B cell (primary cell): ENCODE measurements around the gene ZNF688.
A peak's percentile ranks its signal among the peaks of the same experiment; 100 is the strongest.

Experiments
- EZH2 ChIP-seq: IDR thresholded peaks from 2 replicates; pipeline ENCODE4 v1.6.1; 2012; ENCODE audit warnings: borderline replicate concordance, low read depth, mild to moderate bottlenecking, moderate library complexity, low read length; ENCODE audit not compliant: insufficient read depth, poor library complexity, severe bottlenecking
- TF ChIP-seq, protein P1 (sequence below): fragments of 200-600 bp; IDR thresholded peaks from one replicate; pipeline ENCODE4 v1.8.0; 2022; ENCODE audit warnings: antibody characterized with exemption, mild to moderate bottlenecking

DNA sequence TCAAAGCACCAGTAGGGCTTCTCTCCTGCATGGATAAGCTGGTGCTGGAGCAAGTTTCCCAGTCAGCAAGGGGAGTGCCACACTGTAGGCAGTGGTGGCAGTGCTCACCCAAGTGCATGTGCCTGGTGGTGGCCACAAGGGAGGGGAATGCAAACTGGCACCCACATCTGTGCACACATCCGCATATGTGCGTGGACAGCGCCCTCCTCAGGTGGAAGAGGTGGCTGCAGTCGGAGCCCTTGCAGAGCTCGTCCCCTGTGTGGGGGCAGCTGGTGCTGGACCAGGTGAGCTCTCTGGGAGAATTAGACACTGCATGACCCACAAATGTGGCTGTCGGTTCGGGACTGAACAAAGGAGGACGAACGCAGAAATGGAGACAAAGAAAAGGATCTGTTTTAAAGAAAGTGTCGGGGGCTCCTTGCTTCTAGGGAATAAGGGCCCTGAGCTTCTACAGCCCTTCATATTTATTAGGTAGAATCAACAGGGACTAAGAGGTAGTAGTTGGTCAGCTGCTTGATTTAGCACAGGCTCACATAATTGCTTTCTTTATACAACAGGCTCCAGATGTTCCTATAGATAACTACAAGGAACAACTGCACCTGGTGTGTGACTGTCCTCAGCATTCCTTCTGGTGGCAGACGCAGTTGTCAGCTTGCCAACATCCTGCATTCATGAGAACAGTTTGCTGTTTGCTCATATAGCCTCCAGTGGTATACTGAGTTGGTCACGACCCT is 44.0 kb upstream of the ZNF688 start:
- TF ChIP-seq, protein P1, sequence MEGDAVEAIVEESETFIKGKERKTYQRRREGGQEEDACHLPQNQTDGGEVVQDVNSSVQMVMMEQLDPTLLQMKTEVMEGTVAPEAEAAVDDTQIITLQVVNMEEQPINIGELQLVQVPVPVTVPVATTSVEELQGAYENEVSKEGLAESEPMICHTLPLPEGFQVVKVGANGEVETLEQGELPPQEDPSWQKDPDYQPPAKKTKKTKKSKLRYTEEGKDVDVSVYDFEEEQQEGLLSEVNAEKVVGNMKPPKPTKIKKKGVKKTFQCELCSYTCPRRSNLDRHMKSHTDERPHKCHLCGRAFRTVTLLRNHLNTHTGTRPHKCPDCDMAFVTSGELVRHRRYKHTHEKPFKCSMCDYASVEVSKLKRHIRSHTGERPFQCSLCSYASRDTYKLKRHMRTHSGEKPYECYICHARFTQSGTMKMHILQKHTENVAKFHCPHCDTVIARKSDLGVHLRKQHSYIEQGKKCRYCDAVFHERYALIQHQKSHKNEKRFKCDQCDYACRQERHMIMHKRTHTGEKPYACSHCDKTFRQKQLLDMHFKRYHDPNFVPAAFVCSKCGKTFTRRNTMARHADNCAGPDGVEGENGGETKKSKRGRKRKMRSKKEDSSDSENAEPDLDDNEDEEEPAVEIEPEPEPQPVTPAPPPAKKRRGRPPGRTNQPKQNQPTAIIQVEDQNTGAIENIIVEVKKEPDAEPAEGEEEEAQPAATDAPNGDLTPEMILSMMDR = peak; percentile 73
- TF ChIP-seq EZH2 = no peak
